ENCODE results near the gene GJC1.

- TF ChIP-seq CTCF (IDR thresholded peaks at IDR 0.05; ENCODE audit: control extremely low read depth in 1 of 3, insufficient read depth in 1 of 3, low read depth in 1 of 3, low read length in 3 of 3), result no peak
- TF ChIP-seq POLR2A (IDR thresholded peaks at IDR 0.05; ENCODE audit: control extremely low read depth in 1 of 2, low read depth in 2 of 2, low read length in 2 of 2), result peak in 1 of 2 experiments; percentile 54; a peak in 2 of 3 replicates
- no peak for TF ChIP-seq MAFK (IDR thresholded peaks at IDR 0.05; ENCODE audit: low read depth, low read length)
- peak; percentile 82 for TF ChIP-seq POLR2AphosphoS5 (IDR thresholded peaks at IDR 0.05; ENCODE audit: low read depth, low read length)
Measured at GRCh38 chr17:44775136-44775837, 54.8 kb downstream of the GJC1 start.

Data from H1 (cell line).